DMS 273 (cell line): Measurements from ENCODE around the gene PHRF1.
A peak's percentile ranks its signal among the peaks of the same experiment; 100 is the strongest.

Source experiments
- DNase-seq: peaks from one replicate; lab custom pipeline; 2025; ENCODE audit not compliant: unreplicated experiment; lab: John Stamatoyannopoulos, UW

PHRF1 gene

DNA sequence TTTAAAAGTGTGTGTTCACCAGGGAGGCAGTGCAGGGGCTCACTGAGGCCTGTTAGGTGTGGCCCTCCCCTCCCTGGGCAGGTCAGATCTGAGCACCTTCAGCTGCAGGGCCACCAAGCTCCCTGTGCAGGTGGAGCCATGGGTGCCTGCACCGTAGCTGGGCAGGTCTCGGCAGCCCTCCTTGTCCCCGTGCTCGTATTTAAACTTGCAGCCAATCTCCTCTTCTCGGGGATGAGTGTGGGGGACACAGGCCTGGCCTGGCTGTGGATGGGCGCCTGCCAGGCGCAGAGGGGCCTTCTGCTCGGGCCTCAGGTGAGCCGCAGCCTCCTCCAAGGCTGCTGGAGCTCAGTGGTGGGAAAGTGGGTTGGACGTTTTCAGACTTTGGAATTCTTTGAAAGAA lies 19.1 kb downstream of the PHRF1 start:
- no peak for DNase-seq

GRCh38 chr11:596374-596773 lies 20.1 kb downstream of the PHRF1 start:
- no peak for DNase-seq

- DNase-seq = no peak
These were observed 21.0 kb downstream of the PHRF1 start for GRCh38 chr11:597166-597725.

- DNase-seq = no peak
These were observed 21.9 kb downstream of the PHRF1 start for GRCh38 chr11:598005-598680.

DNA sequence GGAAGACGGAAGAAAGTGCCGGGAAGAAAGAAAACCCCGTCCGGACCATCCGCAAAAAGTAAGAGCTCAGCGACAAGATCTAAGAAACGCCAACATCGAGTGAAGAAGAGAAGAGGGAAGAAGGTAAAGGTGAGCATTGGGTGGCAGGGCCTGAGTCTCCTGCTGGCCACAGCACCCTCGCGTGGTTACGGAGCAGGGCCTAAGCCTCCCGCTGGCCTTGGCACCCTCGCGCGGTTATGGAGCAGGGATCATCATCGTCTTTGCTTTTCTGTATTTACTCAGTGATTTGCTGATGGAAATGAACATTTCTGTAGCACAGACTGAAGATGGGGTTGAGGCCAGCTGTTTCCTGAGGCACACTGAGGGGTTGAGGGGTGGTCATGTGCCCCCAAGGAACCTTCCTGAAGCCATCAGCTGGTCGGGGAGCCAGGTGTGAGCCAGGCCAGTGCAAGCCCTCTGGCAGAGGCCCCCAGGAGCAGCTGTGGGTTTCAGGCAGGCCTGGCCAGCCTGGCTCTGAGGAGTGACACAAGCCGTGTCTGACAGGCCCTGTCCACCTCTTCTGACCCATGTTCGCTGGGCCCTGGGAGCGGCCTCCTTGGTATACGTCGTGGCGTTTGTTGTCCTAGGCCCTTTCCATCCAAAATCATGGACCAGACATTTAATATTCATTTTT lies 25.4 kb downstream of the PHRF1 start:
- DNase-seq = no peak

- no peak for DNase-seq
These were observed 26.9 kb downstream of the PHRF1 start for GRCh38 chr11:603154-603553.

GRCh38 chr11:605286-606129 lies 29.2 kb downstream of the PHRF1 start:
- no peak for DNase-seq

DNA sequence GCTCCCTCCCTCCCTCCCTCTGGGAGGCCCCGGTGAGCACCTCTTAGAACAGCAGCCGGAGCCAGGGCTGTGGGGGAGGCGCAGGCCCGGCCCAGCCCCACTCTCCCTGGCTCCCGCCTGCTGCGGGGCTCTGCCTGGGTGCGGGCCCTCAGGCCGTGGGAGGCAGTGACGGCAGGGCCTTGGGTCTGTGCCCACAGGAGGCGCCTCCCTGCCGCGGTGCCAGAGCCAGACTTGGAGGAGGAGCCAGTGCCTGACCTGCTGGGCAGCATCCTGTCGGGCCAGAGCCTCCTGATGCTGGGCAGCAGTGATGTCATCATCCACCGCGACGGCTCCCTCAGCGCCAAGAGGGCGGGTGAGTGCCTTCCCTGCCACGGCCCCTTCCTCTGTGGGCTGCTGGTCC lies 30.0 kb downstream of the PHRF1 start:
- peak; percentile 59 for DNase-seq

GRCh38 chr11:607020-607780 lies 30.9 kb downstream of the PHRF1 start:
- DNase-seq = no peak

DNA sequence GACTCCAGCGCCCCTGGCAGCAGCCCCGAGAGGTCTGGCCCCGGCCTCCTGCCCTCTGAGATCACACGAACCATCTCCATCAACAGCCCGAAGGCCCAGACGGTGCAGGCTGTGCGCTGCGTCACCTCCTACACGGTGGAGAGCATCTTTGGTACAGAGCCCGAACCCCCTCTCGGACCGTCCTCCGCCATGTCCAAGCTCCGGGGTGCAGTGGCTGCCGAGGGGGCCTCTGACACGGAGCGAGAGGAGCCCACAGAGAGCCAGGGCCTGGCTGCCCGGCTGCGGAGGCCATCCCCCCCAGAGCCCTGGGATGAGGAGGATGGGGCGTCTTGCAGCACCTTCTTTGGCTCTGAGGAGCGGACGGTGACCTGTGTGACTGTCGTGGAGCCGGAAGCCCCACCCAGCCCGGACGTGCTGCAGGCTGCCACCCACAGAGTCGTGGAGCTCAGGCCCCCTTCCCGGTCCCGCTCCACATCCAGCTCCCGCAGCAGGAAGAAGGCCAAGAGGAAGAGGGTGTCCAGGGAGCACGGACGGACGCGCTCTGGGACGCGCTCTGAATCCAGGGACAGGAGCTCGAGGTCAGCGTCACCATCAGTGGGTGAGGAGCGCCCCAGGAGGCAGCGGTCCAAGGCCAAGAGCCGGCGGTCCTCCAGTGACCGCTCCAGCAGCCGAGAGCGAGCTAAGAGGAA lies 31.8 kb downstream of the PHRF1 start:
- DNase-seq = no peak

DNA sequence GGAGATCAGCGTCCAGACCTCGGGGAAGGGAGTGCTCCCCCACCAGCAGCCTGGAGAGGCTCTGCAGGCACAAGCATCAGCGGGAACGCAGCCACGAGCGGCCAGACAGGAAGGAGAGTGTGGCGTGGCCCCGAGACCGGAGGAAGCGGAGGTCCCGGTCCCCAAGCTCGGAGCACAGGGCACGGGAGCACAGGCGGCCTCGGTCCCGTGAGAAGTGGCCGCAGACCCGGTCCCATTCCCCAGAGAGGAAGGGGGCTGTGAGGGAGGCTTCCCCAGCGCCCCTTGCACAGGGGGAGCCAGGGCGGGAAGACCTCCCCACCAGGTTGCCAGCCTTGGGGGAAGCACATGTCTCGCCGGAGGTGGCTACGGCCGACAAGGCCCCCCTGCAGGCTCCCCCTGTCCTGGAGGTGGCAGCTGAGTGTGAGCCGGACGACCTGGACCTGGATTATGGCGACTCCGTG lies 32.6 kb downstream of the PHRF1 start:
- DNase-seq = no peak

DNA sequence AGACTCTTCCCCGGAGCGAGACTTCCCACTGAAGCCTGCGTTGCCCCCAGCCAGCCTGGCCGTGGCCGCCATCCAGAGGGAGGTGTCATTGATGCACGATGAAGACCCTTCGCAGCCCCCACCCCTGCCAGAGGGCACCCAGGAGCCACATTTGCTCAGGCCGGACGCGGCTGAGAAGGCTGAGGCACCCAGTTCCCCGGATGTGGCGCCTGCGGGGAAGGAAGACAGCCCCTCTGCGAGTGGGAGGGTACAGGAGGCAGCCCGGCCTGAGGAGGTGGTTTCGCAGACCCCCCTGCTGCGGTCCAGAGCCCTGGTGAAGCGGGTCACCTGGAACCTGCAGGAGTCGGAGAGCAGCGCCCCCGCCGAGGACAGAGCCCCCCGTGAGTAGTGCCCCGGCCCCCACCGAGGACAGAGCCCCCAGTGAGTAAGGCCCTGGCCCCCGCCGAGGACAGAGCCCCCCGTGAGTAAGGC lies 33.1 kb downstream of the PHRF1 start:
- no peak for DNase-seq

GRCh38 chr11:610146-610801 lies 34.0 kb downstream of the PHRF1 start:
- DNase-seq = no peak

- no peak for DNase-seq
These were observed 35.0 kb downstream of the PHRF1 start for GRCh38 chr11:611001-611996.

DNA sequence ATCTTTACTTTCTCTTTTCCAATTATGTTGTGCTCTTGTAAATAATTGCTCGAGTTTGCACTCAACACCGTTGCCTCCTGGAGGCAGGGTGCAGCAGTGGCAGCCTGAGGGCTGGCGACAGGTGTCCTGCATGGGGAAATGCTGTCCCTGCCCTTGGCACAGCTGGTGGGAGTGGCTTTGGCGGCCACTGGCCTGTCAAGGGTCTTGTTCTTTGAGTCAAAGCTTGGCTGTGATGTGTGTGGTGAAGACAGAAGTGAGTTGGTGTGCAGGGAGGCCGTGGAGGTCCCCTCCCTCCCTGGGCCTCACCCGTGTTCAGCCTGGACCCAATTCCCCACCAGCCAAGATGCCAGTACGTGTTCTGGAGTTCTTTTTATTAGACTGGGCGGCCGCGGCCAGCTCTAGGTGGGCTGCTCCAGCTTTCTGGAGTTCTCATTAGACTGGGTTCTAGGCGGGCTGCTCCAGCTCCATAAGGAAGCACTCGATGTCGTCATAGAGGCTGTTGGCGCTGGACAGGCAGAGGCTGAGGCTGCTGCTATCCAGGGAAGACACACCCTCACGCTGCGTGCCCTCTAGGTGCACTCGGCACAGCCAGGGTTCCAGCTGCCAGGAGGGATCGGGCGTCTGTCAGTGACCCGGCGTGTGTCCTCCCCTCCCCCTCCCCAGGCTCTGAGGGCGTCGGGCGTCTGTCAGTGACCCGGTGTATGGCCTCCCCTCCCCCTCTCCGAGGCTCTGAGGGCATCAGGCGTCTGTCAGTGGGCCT lies 36.1 kb downstream of the PHRF1 start:
- DNase-seq = peak; percentile 58

DNA sequence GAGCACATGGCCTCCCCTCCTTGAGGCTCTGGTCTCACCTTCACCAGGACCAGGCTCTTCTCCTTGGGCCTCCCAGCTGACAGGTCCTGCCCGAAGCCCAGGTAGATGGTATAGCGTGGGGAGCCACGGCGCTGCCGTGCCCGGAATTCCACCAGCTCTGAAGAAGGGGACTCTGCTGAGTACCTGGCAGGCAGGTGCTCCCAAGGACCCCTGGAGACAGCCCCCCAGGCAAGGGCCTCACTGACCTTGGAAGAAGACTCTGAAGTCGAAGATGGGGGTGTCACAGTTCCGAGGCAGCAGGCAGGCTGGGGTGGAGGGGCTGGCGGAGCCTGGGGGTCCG lies 36.7 kb downstream of the PHRF1 start:
- DNase-seq = no peak

GRCh38 chr11:613369-613968 lies 37.2 kb downstream of the PHRF1 start:
- peak; percentile 60 for DNase-seq
